Measurements from ENCODE around the gene ZSWIM4. TPM values are rescaled to one million over a fixed set of nuclear protein-coding genes. Genes with fewer than 3 reads are reported as not detected.

ZSWIM4 gene
- polyA plus RNA-seq, 2 of the 4 experiments (the other 2 are of a cell fraction) = 1.6 to 3.4 TPM

GRCh38 chr19:13880059-13881043 lies 85.1 kb downstream of the ZSWIM4 start:
- peak; percentile 78 to 94 for DNase-seq (ENCODE audit: low read depth in 1 of 2, low spot score in 1 of 2)
- 14% methylated on average over 11 of the region's 34 CpGs for WGBS (ENCODE audit: missing lambda C conversion rate)
- ChIA-PET CTCF (interaction anchor here (0.6 to 3.6 kb wide), 36 partner anchors 9 to 513 kb away, joined by 3 to 30 read pairs (median 4); partner anchors contain the start of genes IL27RA, MISP3, PALM3 and RFX1), POLR2A (interaction anchor here (0.5 to 0.7 kb wide), 2 partner anchors 91 to 194 kb away, joined by 3 read pairs; no protein-coding TSS in a partner anchor)
- FAIRE-seq = no peak
- Histone ChIP-seq H3K27ac (peak overlapping the region; percentile 96 to 100), H3K4me1 (peaks cover 13% of the 10 kb centered on the region), H3K9me3 (no peaks in the 10 kb centered on the region), H3K4me2 (peak overlapping the region; percentile 98), H3K4me3 (peak overlapping the region; percentile 33; the same call in 2 of the 3 replicates)
- peak; percentile 50; the same call in 1 of the 2 replicates for TF ChIP-seq FOSL2 (IDR thresholded peaks at IDR 0.05)
- TF ChIP-seq FOSL2 (CRISPR knock-in tag; IDR thresholded peaks at IDR 0.05) = peak; percentile 97
- TF ChIP-seq, protein P1, sequence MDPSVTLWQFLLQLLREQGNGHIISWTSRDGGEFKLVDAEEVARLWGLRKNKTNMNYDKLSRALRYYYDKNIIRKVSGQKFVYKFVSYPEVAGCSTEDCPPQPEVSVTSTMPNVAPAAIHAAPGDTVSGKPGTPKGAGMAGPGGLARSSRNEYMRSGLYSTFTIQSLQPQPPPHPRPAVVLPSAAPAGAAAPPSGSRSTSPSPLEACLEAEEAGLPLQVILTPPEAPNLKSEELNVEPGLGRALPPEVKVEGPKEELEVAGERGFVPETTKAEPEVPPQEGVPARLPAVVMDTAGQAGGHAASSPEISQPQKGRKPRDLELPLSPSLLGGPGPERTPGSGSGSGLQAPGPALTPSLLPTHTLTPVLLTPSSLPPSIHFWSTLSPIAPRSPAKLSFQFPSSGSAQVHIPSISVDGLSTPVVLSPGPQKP (IDR thresholded peaks at IDR 0.05; ENCODE audit: low read depth, low read length) = no peak
- TF ChIP-seq, protein P2, sequence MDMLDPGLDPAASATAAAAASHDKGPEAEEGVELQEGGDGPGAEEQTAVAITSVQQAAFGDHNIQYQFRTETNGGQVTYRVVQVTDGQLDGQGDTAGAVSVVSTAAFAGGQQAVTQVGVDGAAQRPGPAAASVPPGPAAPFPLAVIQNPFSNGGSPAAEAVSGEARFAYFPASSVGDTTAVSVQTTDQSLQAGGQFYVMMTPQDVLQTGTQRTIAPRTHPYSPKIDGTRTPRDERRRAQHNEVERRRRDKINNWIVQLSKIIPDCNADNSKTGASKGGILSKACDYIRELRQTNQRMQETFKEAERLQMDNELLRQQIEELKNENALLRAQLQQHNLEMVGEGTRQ (IDR thresholded peaks at IDR 0.05) = no peak
- TF ChIP-seq, protein P3, sequence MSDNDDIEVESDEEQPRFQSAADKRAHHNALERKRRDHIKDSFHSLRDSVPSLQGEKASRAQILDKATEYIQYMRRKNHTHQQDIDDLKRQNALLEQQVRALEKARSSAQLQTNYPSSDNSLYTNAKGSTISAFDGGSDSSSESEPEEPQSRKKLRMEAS (IDR thresholded peaks at IDR 0.05) = peak; percentile 44; the same call in 1 of the 2 replicates
- peak; percentile 50 for TF ChIP-seq NFE2L2 (conservative IDR thresholded peaks at IDR 0.05; ENCODE audit: low read length)
- peak; percentile 92 to 98 for TF ChIP-seq RAD21 (conservative IDR thresholded peaks at IDR 0.05 in 1 of 2, IDR thresholded peaks at IDR 0.05 in 1 of 2)
- peak; percentile 98 for TF ChIP-seq CTCF (IDR thresholded peaks at IDR 0.05)
- peak; percentile 97 for TF ChIP-seq SMC3 (IDR thresholded peaks at IDR 0.05)
- no peak for TF ChIP-seq FOXS1 (CRISPR knock-in tag; IDR thresholded peaks at IDR 0.05)
- TF ChIP-seq CBX8 (IDR thresholded peaks at IDR 0.05) = no peak
- no peak for TF ChIP-seq PHF8 (IDR thresholded peaks at IDR 0.05; ENCODE audit: borderline replicate concordance, low read depth)
- no peak for TF ChIP-seq POLR2AphosphoS2 (conservative IDR thresholded peaks at IDR 0.05; ENCODE audit: low read length)
- peak; percentile 56 for TF ChIP-seq MAFK (IDR thresholded peaks at IDR 0.05; ENCODE audit: partially characterized antibody)
- TF ChIP-seq RARB (CRISPR knock-in tag; IDR thresholded peaks at IDR 0.05) = no peak
- TF ChIP-seq RNF2 (IDR thresholded peaks at IDR 0.05; ENCODE audit: borderline replicate concordance, low read depth) = no peak
- peak in 1 of 2 experiments; percentile 59; a peak in 2 of 5 replicates for TF ChIP-seq JUN (IDR thresholded peaks at IDR 0.05)
- ATAC-seq = peak; percentile 88 to 92

GRCh38 chr19:13881251-13881691 lies 86.0 kb downstream of the ZSWIM4 start:
- Histone ChIP-seq H3K4me1 (peaks cover 13% of the 10 kb centered on the region), H3K27ac (peak overlapping the region; percentile 96 to 100), H3K4me3 (no peak overlapping the region), H3K4me2 (no peak overlapping the region; the same call in 2 of the 3 replicates), H3K9me3 (no peaks in the 10 kb centered on the region)
- POLR2A ChIA-PET = interaction anchor here (0.5 to 2.2 kb wide), 2 partner anchors 90 to 191 kb away, joined by 3 to 5 read pairs; partner anchors contain the start of gene MISP3
- TF ChIP-seq JUN (IDR thresholded peaks at IDR 0.05) = no peak
- TF ChIP-seq REST (IDR thresholded peaks at IDR 0.05) = no peak
- no peak for TF ChIP-seq EHMT2 (IDR thresholded peaks at IDR 0.05; ENCODE audit: low read depth)
- TF ChIP-seq ZC3H11A (IDR thresholded peaks at IDR 0.05) = no peak
- no peak for TF ChIP-seq PBX3 (IDR thresholded peaks at IDR 0.05)
- CTCF ChIA-PET = interaction anchor here (0.8 to 3.6 kb wide), 21 partner anchors 8 to 255 kb away, joined by 3 to 30 read pairs (median 4); partner anchors contain the start of genes ASF1B, IL27RA and MISP3
- DNase-seq (ENCODE audit: low read depth in 1 of 2, low spot score in 1 of 2) = no peak
- WGBS (ENCODE audit: missing lambda C conversion rate) = 81% methylated on average over 9 of the region's 12 CpGs
- no peak for ATAC-seq
- FAIRE-seq = no peak

Data from A549 (cell line).